H1 (cell line): ENCODE data around the gene HMCN1. TPM values are rescaled to one million over a fixed set of nuclear protein-coding genes. Genes with fewer than 3 reads are reported as not detected.

ENCODE experiments used
- CTCF ChIP-seq, 3 experiments: IDR thresholded peaks; 1 replicate in 2 of 3; 2 replicates in 1 of 3; pipeline versions ENCODE4 v1.5.1 to v1.6.1; 2011; ENCODE audit warnings: low read length in 3 of 3, mild to moderate bottlenecking in 3 of 3, inconsistent platforms in 2 of 3, low read depth in 1 of 3, moderate library complexity in 1 of 3; ENCODE audit not compliant: insufficient read depth in 1 of 3; ENCODE audit errors: control extremely low read depth in 1 of 3
- EP300 ChIP-seq, 2 experiments: IDR thresholded peaks; 1 replicate in 1 of 2; 2 replicates in 1 of 2; pipeline ENCODE4 v1.6.1; 2011 to 2012; ENCODE audit warnings: low read depth in 2 of 2, low read length in 2 of 2, mild to moderate bottlenecking in 2 of 2, borderline replicate concordance in 1 of 2, inconsistent platforms in 1 of 2, moderate library complexity in 1 of 2
- EZH2 ChIP-seq: fragments of 200-600 bp; sonication (generic); IDR thresholded peaks from 2 replicates; pipeline ENCODE4 v1.7.1; 2012; ENCODE audit warnings: low read depth, mild to moderate bottlenecking, moderate library complexity, low read length, inconsistent platforms; ENCODE audit not compliant: severe bottlenecking
- HDAC2 ChIP-seq, 2 experiments: fragments of 300-600 bp in 1 of 2; sonication (generic) in 1 of 2; IDR thresholded peaks; 2 replicates each; pipeline ENCODE4 v1.6.1; 2011 to 2012; ENCODE audit warnings: low read depth in 2 of 2, low read length in 2 of 2, mild to moderate bottlenecking in 2 of 2, moderate library complexity in 2 of 2, borderline replicate concordance in 1 of 2, inconsistent platforms in 1 of 2
- JUND ChIP-seq: IDR thresholded peaks from 2 replicates; pipeline ENCODE4 v1.6.1; 2011; ENCODE audit warnings: mild to moderate bottlenecking, improper control_type of control experiment, low read length
- KDM1A ChIP-seq: fragments of 200-600, 300-600 bp; sonication (generic); IDR thresholded peaks from 2 replicates; pipeline ENCODE4 v1.7.1; 2016; ENCODE audit warnings: mild to moderate bottlenecking, low read length, borderline replicate concordance
- TAF7 ChIP-seq: optimal IDR thresholded peaks from 2 replicates; pipeline ENCODE3; 2011; ENCODE audit warnings: low read depth, mild to moderate bottlenecking, inconsistent platforms, low read length, moderate library complexity, borderline replicate concordance
- ZNF274 ChIP-seq: IDR thresholded peaks from 2 replicates; pipeline ENCODE4 v1.7.0; 2012; ENCODE audit warnings: low read length, borderline replicate concordance; ENCODE audit errors: extremely low read depth
- polyA plus RNA-seq, 7 experiments: library from polyadenylated mRNA; depleted of rRNA in 3 of 7; stranded (reverse) in 5 of 7; unstranded in 2 of 7; fragments of >200 nt in 5 of 7; fragments of 200-250 nt in 2 of 7; gene quantifications; 1 replicate in 5 of 7; 2 replicates in 1 of 7; 4 replicates in 1 of 7; pipeline versions ENCODE4 v1.2.1 to v1.2.3, GENCODE V29; 2011 to 2013; ENCODE audit warnings: missing spikeins in 2 of 7, mixed read lengths in 2 of 7
- total RNA-seq: library from RNA; stranded (reverse); fragmentation: NEBNext Ultra II Directional; extraction: Animal tissue kit (Norgen Biotek cat#: 25700); gene quantifications from 2 replicates; pipeline ENCODE4 v1.2.1, GENCODE V29; 2021

The HMCN1 gene
- total and polyA plus RNA-seq, 2 of the 8 experiments (the other 6 are each of a cell fraction or from before 2014, with no cell fraction given): 13.8 to 14.6 TPM

- no peak for TF ChIP-seq CTCF (IDR thresholded peaks at IDR 0.05; ENCODE audit: control extremely low read depth in 1 of 3, insufficient read depth in 1 of 3, low read depth in 1 of 3, low read length in 3 of 3)
- no peak for TF ChIP-seq ZNF274
- no peak for TF ChIP-seq JUND
- TF ChIP-seq EP300 (IDR thresholded peaks at IDR 0.05; ENCODE audit: borderline replicate concordance in 1 of 2, low read depth in 2 of 2, low read length in 2 of 2): no peak
- TF ChIP-seq KDM1A: no peak
- no peak for TF ChIP-seq EZH2
- TF ChIP-seq HDAC2 (IDR thresholded peaks at IDR 0.05; ENCODE audit: borderline replicate concordance in 1 of 2, low read depth in 2 of 2, low read length in 2 of 2): no peak
- TF ChIP-seq TAF7: no peak
Measured at GRCh38 chr1:185987611-185988321, 253.6 kb downstream of the HMCN1 start (continued).
